H1 (cell line): ENCODE data around the gene DUSP18. TPM values are rescaled to one million over a fixed set of nuclear protein-coding genes. Genes with fewer than 3 reads are reported as not detected.

Experiments
- CTCF ChIA-PET: fragments of 300-600 bp; sonication (Branson Sonifier 250); formaldehyde crosslinking; loops from one replicate; lab custom pipeline; 2021; ENCODE audit not compliant: partially characterized antibody; lab: Charles Lee
- POLR2A ChIA-PET: fragments of 300-600 bp; sonication (Branson Sonifier 250); formaldehyde crosslinking; loops from one replicate; lab custom pipeline; 2021; ENCODE audit warnings: inconsistent platforms; ENCODE audit not compliant: partially characterized antibody; lab: Charles Lee
- DNase-seq, 2 experiments: peaks; one replicate each; pipeline versions ENCODE4 v3.0.0 to v3.0.0-alpha.2; 2010 to 2022; ENCODE audit warnings: low spot score in 2 of 2, low read depth in 1 of 2, mixed read lengths in 1 of 2
- FAIRE-seq: peaks from 2 replicates; lab custom pipeline; 2011; peaks lifted over from hg19 to GRCh38; lab: Jason Lieb, UNC
- H2AFZ ChIP-seq: 2 replicates; pipeline ENCODE4 v1.8.1; 2012; ENCODE audit warnings: low read length, inconsistent platforms
- H2AK5ac ChIP-seq: 2 replicates; pipeline ENCODE4 v1.6.1; 2013; ENCODE audit warnings: low read depth, low read length
- H2BK120ac ChIP-seq: replicated peaks from 2 replicates; pipeline ENCODE3; 2013; ENCODE audit warnings: low read depth, low read length, inconsistent platforms
- H2BK12ac ChIP-seq: 2 replicates; pipeline ENCODE4 v1.6.1; 2013; ENCODE audit warnings: low read depth, low read length
- H2BK15ac ChIP-seq: 2 replicates; pipeline ENCODE4 v1.6.1; 2013; ENCODE audit warnings: low read length
- H2BK20ac ChIP-seq: 2 replicates; pipeline ENCODE4 v1.6.1; 2013; ENCODE audit warnings: low read length
- H2BK5ac ChIP-seq: 2 replicates; pipeline ENCODE4 v1.6.1; 2013; ENCODE audit warnings: low read depth, low read length
- H3K14ac ChIP-seq: 2 replicates; pipeline ENCODE4 v1.6.1; 2013; ENCODE audit warnings: inconsistent platforms; ENCODE audit not compliant: insufficient read length
- H3K18ac ChIP-seq: 2 replicates; pipeline ENCODE4 v1.6.1; 2013; ENCODE audit warnings: low read length; ENCODE audit errors: extremely low read depth
- H3K23ac ChIP-seq: 2 replicates; pipeline ENCODE4 v1.6.1; 2013; ENCODE audit warnings: inconsistent platforms; ENCODE audit not compliant: insufficient read length
- H3K23me2 ChIP-seq: 2 replicates; pipeline ENCODE4 v1.6.1; 2013; ENCODE audit warnings: low read depth, low read length
- H3K27ac ChIP-seq: 2 replicates; pipeline ENCODE4 v1.6.1; 2011; ENCODE audit warnings: low read depth, low read length, inconsistent platforms
- H3K27me3 ChIP-seq, 4 experiments: replicated peaks in 1 of 4; 1 replicate in 1 of 4; 2 replicates in 3 of 4; pipeline versions ENCODE4 v1.6.1 to v1.8.1; 2011 to 2013; ENCODE audit warnings: low read length in 3 of 4, mild to moderate bottlenecking in 3 of 4, inconsistent platforms in 2 of 4, mixed read lengths in 2 of 4, moderate library complexity in 1 of 4; ENCODE audit not compliant: control insufficient read depth in 3 of 4, insufficient read depth in 3 of 4; ENCODE audit errors: extremely low read depth in 1 of 4
- H3K36me3 ChIP-seq, 4 experiments: 2 replicates each; pipeline versions ENCODE4 v1.6.1 to v1.8.1; 2011 to 2013; ENCODE audit warnings: mild to moderate bottlenecking in 4 of 4, low read length in 3 of 4, moderate library complexity in 2 of 4, control low read depth in 1 of 4, inconsistent platforms in 1 of 4; ENCODE audit not compliant: insufficient read depth in 4 of 4, control insufficient read depth in 2 of 4
- H3K4ac ChIP-seq: replicated peaks from 2 replicates; pipeline ENCODE3; 2013; ENCODE audit warnings: low read length, low read depth, mixed read lengths, inconsistent platforms; ENCODE audit not compliant: insufficient read length
- H3K4me1 ChIP-seq, 4 experiments: replicated peaks in 1 of 4; 1 replicate in 1 of 4; 2 replicates in 3 of 4; pipeline versions ENCODE4 v1.6.1 to v1.8.1; 2011 to 2013; ENCODE audit warnings: low read length in 3 of 4, inconsistent platforms in 2 of 4, mixed read lengths in 1 of 4; ENCODE audit not compliant: insufficient read depth in 4 of 4, control insufficient read depth in 3 of 4
- H3K4me2 ChIP-seq, 2 experiments: 2 replicates each; pipeline versions ENCODE4 v1.6.1 to v1.8.1; 2011 to 2013; ENCODE audit warnings: low read depth in 2 of 2, low read length in 2 of 2, control low read depth in 1 of 2, inconsistent platforms in 1 of 2, mild to moderate bottlenecking in 1 of 2; ENCODE audit not compliant: insufficient read depth in 1 of 2
- H3K4me3 ChIP-seq, 4 experiments: fragments of 200-600, 300-600 bp in 1 of 4; sonication (generic), shearing (Covaris generic), sonication (Bioruptor Twin) in 1 of 4; 2 replicates each; pipeline versions ENCODE4 v1.5.1 to v1.8.1; 2011 to 2016; ENCODE audit warnings: low read length in 4 of 4, low read depth in 3 of 4, control low read depth in 2 of 4, inconsistent platforms in 2 of 4, mild to moderate bottlenecking in 2 of 4, mixed read lengths in 1 of 4, moderate library complexity in 1 of 4; ENCODE audit not compliant: insufficient read depth in 2 of 4; ENCODE audit errors: extremely low read depth in 1 of 4
- H3K56ac ChIP-seq: replicated peaks from 2 replicates; pipeline ENCODE3; 2013; ENCODE audit warnings: low read depth, mild to moderate bottlenecking, mixed read lengths, low read length, inconsistent platforms; ENCODE audit not compliant: insufficient read length
- H3K79me1 ChIP-seq: 2 replicates; pipeline ENCODE4 v1.6.1; 2013; ENCODE audit warnings: low read depth, low read length, control low read depth
- H3K79me2 ChIP-seq, 2 experiments: 2 replicates each; pipeline versions ENCODE4 v1.6.1 to v1.8.1; 2012 to 2013; ENCODE audit warnings: low read length in 2 of 2, mild to moderate bottlenecking in 2 of 2, inconsistent platforms in 1 of 2; ENCODE audit not compliant: insufficient read depth in 2 of 2, control insufficient read depth in 1 of 2
- H3K9ac ChIP-seq, 4 experiments: replicated peaks in 1 of 4; 1 replicate in 1 of 4; 2 replicates in 3 of 4; pipeline versions ENCODE4 v1.6.1 to v1.8.1; 2011 to 2013; ENCODE audit warnings: low read depth in 3 of 4, low read length in 3 of 4, control low read depth in 2 of 4, mild to moderate bottlenecking in 2 of 4, moderate library complexity in 2 of 4, inconsistent platforms in 1 of 4; ENCODE audit errors: extremely low read depth in 1 of 4
- H3K9me3 ChIP-seq, 2 experiments: 2 replicates each; pipeline versions ENCODE4 v1.6.1 to v1.8.1; 2012 to 2013; ENCODE audit warnings: mild to moderate bottlenecking in 2 of 2, moderate library complexity in 2 of 2, control low read depth in 1 of 2, inconsistent platforms in 1 of 2, low read depth in 1 of 2, low read length in 1 of 2, mixed read lengths in 1 of 2; ENCODE audit not compliant: insufficient read depth in 2 of 2
- H4K20me1 ChIP-seq, 2 experiments: replicated peaks in 1 of 2; 2 replicates each; pipeline versions ENCODE3 to v1.8.1; 2011 to 2013; ENCODE audit warnings: inconsistent platforms in 2 of 2, low read length in 2 of 2, mild to moderate bottlenecking in 1 of 2; ENCODE audit not compliant: insufficient read depth in 2 of 2, control insufficient read depth in 1 of 2
- H4K5ac ChIP-seq: 2 replicates; pipeline ENCODE4 v1.6.1; 2013; ENCODE audit warnings: low read length, low read depth, mixed read lengths, inconsistent platforms; ENCODE audit not compliant: insufficient read length
- H4K8ac ChIP-seq: 2 replicates; pipeline ENCODE4 v1.8.0; 2013; ENCODE audit warnings: mild to moderate bottlenecking, moderate library complexity, low read length, inconsistent platforms; ENCODE audit not compliant: insufficient read depth; ENCODE audit errors: extremely low read depth
- H4K91ac ChIP-seq: replicated peaks from 2 replicates; pipeline ENCODE3; 2013; ENCODE audit warnings: low read length, mixed read lengths, inconsistent platforms; ENCODE audit not compliant: insufficient read length
- BCL11A ChIP-seq, 2 experiments: IDR thresholded peaks; one replicate each; pipeline ENCODE4 v1.6.1; 2011; ENCODE audit warnings: low read depth in 2 of 2, low read length in 2 of 2, mild to moderate bottlenecking in 2 of 2
- CREB1 ChIP-seq: IDR thresholded peaks from 2 replicates; pipeline ENCODE4 v1.6.1; 2012; ENCODE audit warnings: inconsistent platforms
- GTF2F1 ChIP-seq: IDR thresholded peaks from 2 replicates; pipeline ENCODE4 v1.6.1; 2012; ENCODE audit warnings: low read depth, low read length, improper control_type of control experiment, borderline replicate concordance
- HDAC6 ChIP-seq: IDR thresholded peaks from one replicate; pipeline ENCODE4 v1.7.1; 2012; ENCODE audit warnings: low read depth, mild to moderate bottlenecking, inconsistent platforms, low read length, moderate library complexity
- MAFK ChIP-seq: IDR thresholded peaks from 2 replicates; pipeline ENCODE4 v1.6.1; 2012; ENCODE audit warnings: low read depth, mild to moderate bottlenecking, improper control_type of control experiment, low read length
- NRF1 ChIP-seq: IDR thresholded peaks from 2 replicates; pipeline ENCODE4 v1.6.1; 2011; ENCODE audit warnings: mild to moderate bottlenecking, low read depth, low read length, improper control_type of control experiment
- POLR2A ChIP-seq, 2 experiments: IDR thresholded peaks; 1 replicate in 1 of 2; 2 replicates in 1 of 2; pipeline ENCODE4 v1.6.1; 2011; ENCODE audit warnings: low read depth in 2 of 2, low read length in 2 of 2, mild to moderate bottlenecking in 2 of 2; ENCODE audit errors: control extremely low read depth in 1 of 2
- POU5F1 ChIP-seq: IDR thresholded peaks from 2 replicates; pipeline ENCODE4 v1.6.1; 2011; ENCODE audit warnings: low read depth, mild to moderate bottlenecking, low read length, moderate library complexity
- RFX5 ChIP-seq: IDR thresholded peaks from 2 replicates; pipeline ENCODE4 v1.6.1; 2011; ENCODE audit warnings: low read depth, low read length, improper control_type of control experiment, borderline replicate concordance
- SAP30 ChIP-seq: fragments of 300-600 bp; sonication (generic); IDR thresholded peaks from 2 replicates; pipeline ENCODE4 v1.7.1; 2012; ENCODE audit warnings: low read length, moderate library complexity, mild to moderate bottlenecking, inconsistent platforms; ENCODE audit not compliant: insufficient read depth, insufficient replicate concordance
- SIRT6 ChIP-seq: IDR thresholded peaks from one replicate; pipeline ENCODE4 v1.7.1; 2012; ENCODE audit warnings: low read length, inconsistent platforms
- SIX5 ChIP-seq: IDR thresholded peaks from 2 replicates; pipeline ENCODE4 v1.6.1; 2011; ENCODE audit warnings: mild to moderate bottlenecking, low read depth, low read length
- SP2 ChIP-seq: IDR thresholded peaks from 2 replicates; pipeline ENCODE4 v1.6.1; 2012; ENCODE audit warnings: mild to moderate bottlenecking, low read length, inconsistent platforms
- WGBS, 2 experiments: shearing (Covaris generic) in 1 of 2; methylation state at CpG; one replicate each; pipeline versions ENCODE4 v1.1.6 to v1.1.7; 2013 to 2015; ENCODE audit warnings: low lambda C conversion rate in 2 of 2, mixed read lengths in 2 of 2, inconsistent platforms in 1 of 2, low coverage in 1 of 2, missing lambda C conversion rate in 1 of 2; ENCODE audit not compliant: insufficient replicate concordance in 2 of 2, insufficient coverage in 1 of 2, insufficient read length in 1 of 2; ENCODE audit errors: extremely low coverage in 1 of 2, missing lambda C conversion rate in 1 of 2; 5-methylcytosine and 5-hydroxymethylcytosine counted together
- polyA plus RNA-seq, 7 experiments: library from polyadenylated mRNA; depleted of rRNA in 3 of 7; stranded (reverse) in 5 of 7; unstranded in 2 of 7; fragments of >200 nt in 5 of 7; fragments of 200-250 nt in 2 of 7; gene quantifications; 1 replicate in 5 of 7; 2 replicates in 1 of 7; 4 replicates in 1 of 7; pipeline versions ENCODE4 v1.2.1 to v1.2.3, GENCODE V29; 2011 to 2013; ENCODE audit warnings: missing spikeins in 2 of 7, mixed read lengths in 2 of 7
- total RNA-seq: library from RNA; stranded (reverse); fragmentation: NEBNext Ultra II Directional; extraction: Animal tissue kit (Norgen Biotek cat#: 25700); gene quantifications from 2 replicates; pipeline ENCODE4 v1.2.1, GENCODE V29; 2021

Gene DUSP18
- total and polyA plus RNA-seq, 2 of the 8 experiments (the other 6 are each of a cell fraction or from before 2014, with no cell fraction given): 2.6 to 7.3 TPM

DNA sequence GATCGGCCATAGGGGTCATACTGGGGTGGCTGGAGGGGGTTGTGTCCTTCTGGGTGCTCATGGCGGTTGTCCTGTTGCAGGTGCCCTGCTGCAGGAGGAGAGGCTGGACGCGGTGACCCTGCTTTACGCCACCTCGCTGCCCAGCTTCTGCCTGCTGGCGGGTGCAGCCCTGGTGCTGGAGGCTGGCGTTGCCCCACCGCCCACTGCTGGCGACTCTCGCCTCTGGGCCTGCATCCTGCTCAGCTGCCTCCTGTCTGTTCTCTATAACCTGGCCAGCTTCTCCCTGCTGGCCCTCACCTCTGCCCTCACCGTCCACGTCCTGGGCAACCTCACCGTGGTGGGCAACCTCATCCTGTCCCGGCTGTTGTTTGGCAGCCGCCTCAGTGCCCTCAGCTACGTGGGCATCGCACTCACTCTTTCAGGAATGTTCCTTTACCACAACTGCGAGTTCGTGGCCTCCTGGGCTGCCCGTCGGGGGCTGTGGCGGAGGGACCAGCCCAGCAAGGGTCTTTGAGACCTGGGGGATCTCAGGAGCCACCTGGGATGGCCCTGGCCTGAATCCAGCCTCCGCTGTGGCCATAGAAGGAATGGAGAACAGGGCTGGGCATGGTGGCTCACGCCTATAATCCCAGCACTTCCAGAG, 21.0 kb downstream of the DUSP18 start:
- ChIA-PET CTCF (interaction anchor here (1.1 to 10.5 kb wide), 2 partner anchors 12 to 48 kb away, joined by 4 to 74 read pairs; partner anchors contain the start of genes OSBP2 and SLC35E4), POLR2A (no interaction called here)
- Histone ChIP-seq H2BK15ac (no peak overlapping the region), H3K18ac (no peak overlapping the region), H3K23me2 (no peaks in the 10 kb centered on the region), H3K36me3 (no peaks in the 10 kb centered on the region), H3K14ac (no peak overlapping the region), H3K9me3 (no peaks in the 10 kb centered on the region), H4K91ac (no peak overlapping the region), H4K8ac (peak overlapping the region; percentile 83), H3K79me2 (no peaks in the 10 kb centered on the region), H3K56ac (no peak overlapping the region), H3K9ac (no peak overlapping the region), H3K79me1 (no peaks in the 10 kb centered on the region), H3K4ac (peak overlapping the region; percentile 85), H3K4me3 (no peak overlapping the region), H2BK5ac (no peak overlapping the region), H3K4me1 (peaks cover 0 to 4% (median 0%) of the 10 kb centered on the region in 4 experiments; a peak in 2 of 7 replicates), H2AFZ (no peak overlapping the region), H2BK20ac (no peak overlapping the region), H3K4me2 (no peak overlapping the region), H3K27me3 (no peaks in the 10 kb centered on the region), H3K23ac (no peak overlapping the region), H4K5ac (no peak overlapping the region), H2AK5ac (no peak overlapping the region), H2BK120ac (no peak overlapping the region), H4K20me1 (peaks cover 0 to 4% of the 10 kb centered on the region in 2 experiments), H3K27ac (no peak overlapping the region), H2BK12ac (no peak overlapping the region)
- DNase-seq (no peak), FAIRE-seq (no peak)
- WGBS, 2 experiments: 93% methylated on average over 22 of the region's 25 CpGs; no CpG with 5 or more reads in 1 of the 2 experiments
- TF ChIP-seq HDAC6 (no peak), SP2 (no peak), SIX5 (no peak), NRF1 (no peak), POU5F1 (no peak), SIRT6 (no peak), POLR2A (IDR thresholded peaks at IDR 0.05; ENCODE audit: control extremely low read depth in 1 of 2, low read depth in 2 of 2, low read length in 2 of 2) (no peak), BCL11A (IDR thresholded peaks at IDR 0.05; ENCODE audit: low read depth in 2 of 2, low read length in 2 of 2) (no peak), RFX5 (no peak), MAFK (no peak), SAP30 (no peak), GTF2F1 (no peak), CREB1 (no peak)
